A673 (cell line): Measurements from ENCODE around the gene LRRC30. TPM values are rescaled to one million over a fixed set of nuclear protein-coding genes. Genes with fewer than 3 reads are reported as not detected.

Experiments
- BruUV-seq: library from RNA; stranded (reverse); fragments of 400-500 nt; replicated peaks from 2 replicates; lab custom pipeline; 2021; lab: Mats Ljungman, UMichigan
- CTCF ChIA-PET: fragments of 300-600 bp; sonication (Branson Sonifier 250); formaldehyde crosslinking; loops from one replicate; lab custom pipeline; 2022; ENCODE audit warnings: antibody characterized with exemption; lab: Charles Lee
- POLR2A ChIA-PET: fragments of 300-600 bp; sonication (Branson Sonifier 250); formaldehyde crosslinking; loops from one replicate; lab custom pipeline; 2022; ENCODE audit warnings: antibody characterized with exemption; ENCODE audit not compliant: low non-redundant PET; lab: Charles Lee
- DNase-seq: peaks from one replicate; pipeline ENCODE4 v3.0.0-alpha.2; 2015; ENCODE audit warnings: low spot score
- H3K27ac ChIP-seq: fragments of 200-600 bp; sonication (generic); 2 replicates; pipeline ENCODE4 v1.5.1; 2016; ENCODE audit warnings: mixed run types, low read depth, mild to moderate bottlenecking, mixed read lengths, antibody characterized with exemption, low read length; ENCODE audit not compliant: poor library complexity, severe bottlenecking
- H3K27me3 ChIP-seq: fragments of 200-600 bp; sonication (generic); replicated peaks from 2 replicates; pipeline ENCODE4 v1.6.1; 2017; ENCODE audit warnings: mixed run types, low read depth, mild to moderate bottlenecking, mixed read lengths, antibody characterized with exemption, low read length; ENCODE audit not compliant: insufficient read depth, poor library complexity
- H3K36me3 ChIP-seq: fragments of 200-600 bp; sonication (generic); 2 replicates; pipeline ENCODE4 v1.6.1; 2016; ENCODE audit warnings: mixed run types, mild to moderate bottlenecking, mixed read lengths, antibody characterized with exemption, low read length; ENCODE audit not compliant: insufficient read depth, poor library complexity, severe bottlenecking
- H3K4me1 ChIP-seq: fragments of 200-600 bp; sonication (generic); 2 replicates; pipeline ENCODE4 v1.6.1; 2017; ENCODE audit warnings: mixed run types, mild to moderate bottlenecking, mixed read lengths, antibody characterized with exemption, low read length; ENCODE audit not compliant: insufficient read depth, poor library complexity, severe bottlenecking
- H3K4me3 ChIP-seq: fragments of 200-600 bp; sonication (generic); 2 replicates; pipeline ENCODE4 v1.5.1; 2016; ENCODE audit warnings: low read depth, mixed run types, mild to moderate bottlenecking, mixed read lengths, low read length; ENCODE audit not compliant: poor library complexity, severe bottlenecking
- H3K9me3 ChIP-seq: fragments of 200-600 bp; sonication (generic); 2 replicates; pipeline ENCODE4 v1.6.1; 2016; ENCODE audit warnings: mixed run types, low read depth, mild to moderate bottlenecking, mixed read lengths, antibody characterized with exemption, low read length; ENCODE audit not compliant: poor library complexity, severe bottlenecking
- EZH2 ChIP-seq: fragments of 200-600 bp; sonication (generic); IDR thresholded peaks from 2 replicates; pipeline ENCODE4 v1.6.1; 2017; ENCODE audit warnings: borderline replicate concordance, low read depth, mild to moderate bottlenecking, mixed read lengths, antibody characterized with exemption, low read length; ENCODE audit not compliant: poor library complexity, severe bottlenecking
- intact Hi-C: fragments of 100-400 bp; cut with micrococcal nuclease; formaldehyde crosslinking; loops from one replicate; pipeline ENCODE4 v1.10.0; 2022; ENCODE audit not compliant: unreplicated experiment
- total RNA-seq: library from RNA; stranded (reverse); gene quantifications from 2 replicates; pipeline ENCODE4 v1.2.3, GENCODE V29; 2021
- TF ChIP-seq, protein P1 (sequence below): fragments of 300-800, 200-600 bp; sonication (generic); conservative IDR thresholded peaks from 2 replicates; pipeline ENCODE4 v1.5.1; 2017; ENCODE audit warnings: low read depth, mild to moderate bottlenecking, antibody characterized with exemption, low read length, moderate library complexity, mixed read lengths

The LRRC30 gene
- total RNA-seq, 1 experiment from 2014 or later = not detected

DNA sequence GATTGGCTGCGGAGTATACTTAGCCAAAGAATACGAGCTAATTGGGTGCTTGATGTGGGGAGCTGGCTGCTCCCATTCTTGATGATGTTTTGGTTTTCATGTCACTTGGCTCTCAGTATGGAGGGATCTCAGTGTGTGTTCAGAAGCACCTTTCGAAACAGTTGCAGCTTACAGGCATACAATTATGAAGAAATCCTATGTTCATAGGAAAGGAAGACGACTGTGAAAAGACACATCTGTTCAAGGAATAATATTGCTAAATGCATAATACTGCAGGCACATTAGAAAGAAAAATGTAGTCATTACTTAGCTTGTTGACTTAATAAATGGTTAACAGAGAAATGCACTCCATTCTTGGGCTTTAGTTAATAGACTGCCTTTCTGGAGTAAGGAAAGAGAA lies 4.1 kb downstream of the LRRC30 start:
- POLR2A ChIA-PET = no interaction called here
- CTCF ChIA-PET = no interaction called here
- DNase-seq = no peak
- TF ChIP-seq, protein P1, sequence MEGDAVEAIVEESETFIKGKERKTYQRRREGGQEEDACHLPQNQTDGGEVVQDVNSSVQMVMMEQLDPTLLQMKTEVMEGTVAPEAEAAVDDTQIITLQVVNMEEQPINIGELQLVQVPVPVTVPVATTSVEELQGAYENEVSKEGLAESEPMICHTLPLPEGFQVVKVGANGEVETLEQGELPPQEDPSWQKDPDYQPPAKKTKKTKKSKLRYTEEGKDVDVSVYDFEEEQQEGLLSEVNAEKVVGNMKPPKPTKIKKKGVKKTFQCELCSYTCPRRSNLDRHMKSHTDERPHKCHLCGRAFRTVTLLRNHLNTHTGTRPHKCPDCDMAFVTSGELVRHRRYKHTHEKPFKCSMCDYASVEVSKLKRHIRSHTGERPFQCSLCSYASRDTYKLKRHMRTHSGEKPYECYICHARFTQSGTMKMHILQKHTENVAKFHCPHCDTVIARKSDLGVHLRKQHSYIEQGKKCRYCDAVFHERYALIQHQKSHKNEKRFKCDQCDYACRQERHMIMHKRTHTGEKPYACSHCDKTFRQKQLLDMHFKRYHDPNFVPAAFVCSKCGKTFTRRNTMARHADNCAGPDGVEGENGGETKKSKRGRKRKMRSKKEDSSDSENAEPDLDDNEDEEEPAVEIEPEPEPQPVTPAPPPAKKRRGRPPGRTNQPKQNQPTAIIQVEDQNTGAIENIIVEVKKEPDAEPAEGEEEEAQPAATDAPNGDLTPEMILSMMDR = no peak
- TF ChIP-seq EZH2 = no peak
- peaks cover 4% of the 10 kb centered on the region for H3K9me3 ChIP-seq
- no peak overlapping the region for H3K4me3 ChIP-seq
- H3K27ac ChIP-seq = no peak overlapping the region
- H3K36me3 ChIP-seq = no peaks in the 10 kb centered on the region
- H3K4me1 ChIP-seq = no peaks in the 10 kb centered on the region
- BruUV-seq = no TSS peak
- intact Hi-C loops = no loop called here
- H3K27me3 ChIP-seq = no peaks in the 10 kb centered on the region

DNA sequence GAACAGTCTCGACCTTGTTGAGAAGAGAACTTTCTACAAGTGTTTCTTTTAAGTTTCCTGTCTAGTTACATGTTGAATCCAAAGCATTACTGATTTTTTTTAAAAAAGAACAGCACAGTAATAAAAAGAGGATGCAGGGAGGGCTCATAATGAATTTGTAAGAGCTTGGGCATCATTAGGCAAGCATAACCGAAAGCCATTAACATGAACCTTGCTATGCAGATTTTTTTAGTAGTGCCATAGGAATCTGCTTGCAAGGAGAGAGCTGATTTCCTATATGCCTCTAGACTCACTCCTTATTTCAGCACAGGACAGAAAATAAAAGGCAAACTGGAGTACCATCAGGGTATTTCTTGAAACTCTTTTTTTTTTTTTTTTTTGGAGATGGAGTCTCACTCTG lies 5.2 kb downstream of the LRRC30 start:
- ChIA-PET CTCF (no interaction called here), POLR2A (no interaction called here)
- no peak for DNase-seq
- no peaks in the 10 kb centered on the region for H3K36me3 ChIP-seq
- peaks cover 10% of the 10 kb centered on the region for H3K9me3 ChIP-seq
- no peak for TF ChIP-seq EZH2
- TF ChIP-seq, protein P1 = no peak
- no peaks in the 10 kb centered on the region for H3K4me1 ChIP-seq
- no peak overlapping the region for H3K27ac ChIP-seq
- H3K27me3 ChIP-seq = no peaks in the 10 kb centered on the region
- BruUV-seq = no TSS peak
- intact Hi-C loops = no loop called here
- H3K4me3 ChIP-seq = no peak overlapping the region

DNA sequence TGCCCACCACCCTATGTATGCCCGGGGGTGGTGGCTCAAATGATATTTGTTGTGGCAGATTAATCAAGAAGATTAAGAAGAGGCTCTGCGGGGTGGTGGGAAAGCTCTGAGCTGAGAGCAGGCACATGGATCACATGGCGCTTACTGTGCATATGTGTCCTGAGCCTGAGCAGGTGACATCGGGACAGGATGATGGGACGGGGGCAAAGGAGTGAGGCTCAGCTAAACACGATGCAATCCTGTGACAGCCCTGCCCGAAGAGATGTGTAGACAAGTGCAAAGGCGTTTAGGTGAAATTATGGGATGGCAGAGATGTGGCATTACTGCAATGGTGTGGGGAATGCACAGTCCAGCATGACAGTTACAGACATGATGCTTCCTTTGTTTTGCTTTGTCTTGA lies 6.0 kb downstream of the LRRC30 start:
- ChIA-PET CTCF (no interaction called here), POLR2A (no interaction called here)
- H3K9me3 ChIP-seq = peaks cover 10% of the 10 kb centered on the region
- no peaks in the 10 kb centered on the region for H3K4me1 ChIP-seq
- no TSS peak for BruUV-seq
- DNase-seq = no peak
- no peaks in the 10 kb centered on the region for H3K27me3 ChIP-seq
- no peak overlapping the region for H3K4me3 ChIP-seq
- H3K27ac ChIP-seq = no peak overlapping the region
- intact Hi-C loops = no loop called here
- no peaks in the 10 kb centered on the region for H3K36me3 ChIP-seq
- TF ChIP-seq, protein P1 = no peak
- TF ChIP-seq EZH2 = no peak
